Fibroblast of gingiva (primary cell): ENCODE results near the gene AAGAB.

Source experiments
- DNase-seq: peaks from one replicate; pipeline ENCODE4 v3.0.0-alpha.2; 2011; ENCODE audit warnings: low read depth

Gene AAGAB

DNA sequence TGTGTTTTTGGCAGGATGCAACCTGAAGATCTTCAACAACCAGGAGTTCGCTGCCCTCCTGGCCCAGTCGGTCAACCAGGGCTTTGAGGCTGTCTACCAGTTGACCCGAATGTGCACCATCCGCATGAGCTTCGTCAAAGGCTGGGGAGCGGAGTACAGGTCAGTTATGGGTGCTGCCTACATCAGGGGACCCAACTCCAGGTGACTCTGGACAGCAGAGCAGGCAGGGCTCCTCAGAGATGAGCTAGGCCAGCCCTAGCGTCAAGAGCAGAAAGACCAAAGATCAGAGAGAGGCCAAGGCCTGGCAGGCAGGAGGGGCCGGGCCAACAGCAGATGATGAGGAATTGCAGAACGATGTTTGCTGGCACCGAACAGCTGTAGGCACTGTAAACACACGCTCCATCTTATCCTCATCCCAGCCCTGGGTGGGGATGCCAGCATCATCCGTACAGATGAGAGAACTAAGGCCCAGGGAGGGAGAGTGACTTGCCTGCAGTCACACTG is 67.1 kb downstream of the AAGAB start:
- DNase-seq, result peak; percentile 61

DNA sequence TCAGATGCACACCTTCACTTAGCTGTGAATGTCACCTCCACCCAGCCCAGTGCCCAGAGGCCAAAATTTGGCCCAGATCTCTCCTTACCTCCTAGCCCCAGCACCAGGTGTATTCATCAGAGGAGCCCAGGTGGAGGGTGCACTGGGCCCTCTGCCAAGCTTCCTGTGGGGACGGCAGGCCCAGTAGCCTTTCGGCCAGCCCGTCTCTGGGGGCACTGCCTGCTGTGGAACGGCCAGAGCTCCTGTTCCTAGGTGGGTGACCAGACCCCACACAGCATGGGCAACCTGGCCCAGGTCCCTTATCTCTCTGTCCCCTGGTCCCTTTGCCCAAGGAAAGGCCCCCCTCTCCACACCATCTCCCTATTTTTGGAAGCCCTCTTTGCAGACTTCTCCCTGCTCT is 67.8 kb downstream of the AAGAB start:
- no peak for DNase-seq

DNA sequence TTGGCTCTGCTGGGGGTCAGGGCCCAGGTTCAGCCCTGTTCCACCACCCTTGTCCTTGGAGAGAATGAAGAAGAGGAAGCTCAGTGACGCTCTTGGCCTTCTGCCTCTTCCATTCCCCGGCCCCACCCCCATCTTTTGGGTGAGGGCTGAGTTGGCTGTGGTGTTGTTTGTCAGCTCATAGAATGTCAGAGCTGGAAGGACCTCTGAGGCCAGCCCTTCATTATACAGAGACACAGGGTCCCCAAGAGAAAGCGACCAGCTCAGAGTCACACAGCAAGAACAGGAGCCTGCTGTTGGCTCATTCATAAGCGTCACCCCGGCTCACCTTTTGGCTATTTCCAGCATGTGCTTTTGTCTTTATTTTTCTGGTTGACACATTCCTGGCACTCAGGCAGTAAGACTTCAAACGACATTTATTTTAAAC is 68.2 kb downstream of the AAGAB start:
- DNase-seq, result no peak

- peak; percentile 29 for DNase-seq
These were observed 68.7 kb downstream of the AAGAB start for GRCh38 chr15:67185621-67186225.

GRCh38 chr15:67185051-67185450 is 69.4 kb downstream of the AAGAB start:
- DNase-seq, result no peak

DNA sequence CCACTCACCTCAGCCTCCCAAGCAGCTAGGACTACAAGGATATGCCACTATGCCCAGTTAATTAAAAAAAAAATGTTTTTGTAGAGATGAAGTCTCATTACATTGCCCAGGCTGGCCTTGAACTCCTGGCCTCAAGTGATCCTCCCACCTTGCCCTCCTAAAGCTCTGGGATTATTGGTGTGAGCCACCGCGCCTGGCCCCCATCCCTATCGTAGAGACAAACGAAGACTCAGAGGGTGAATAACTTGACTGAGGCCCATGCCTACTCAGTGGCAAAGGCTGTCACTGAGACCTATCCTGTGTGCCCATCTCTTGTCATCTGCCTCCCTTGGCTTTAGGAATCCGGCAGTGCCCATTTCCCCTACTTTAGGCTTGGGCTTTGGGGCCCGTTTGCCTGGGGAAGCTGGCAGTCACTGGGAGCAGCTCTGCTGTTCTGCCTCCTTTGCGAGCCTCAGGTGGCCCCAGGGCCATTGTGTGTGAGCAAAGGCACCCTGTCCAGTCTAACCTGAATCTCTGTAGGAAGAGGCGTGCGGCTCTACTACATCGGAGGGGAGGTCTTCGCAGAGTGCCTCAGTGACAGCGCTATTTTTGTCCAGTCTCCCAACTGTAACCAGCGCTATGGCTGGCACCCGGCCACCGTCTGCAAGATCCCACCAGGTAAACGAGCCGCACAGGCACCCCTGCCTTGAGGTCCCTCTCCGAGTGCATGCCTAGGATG is 70.1 kb downstream of the AAGAB start:
- no peak for DNase-seq

GRCh38 chr15:67183443-67184169 is 70.9 kb downstream of the AAGAB start:
- DNase-seq, result peak; percentile 89

GRCh38 chr15:67181221-67181639 is 73.2 kb downstream of the AAGAB start:
- DNase-seq, result no peak

DNA sequence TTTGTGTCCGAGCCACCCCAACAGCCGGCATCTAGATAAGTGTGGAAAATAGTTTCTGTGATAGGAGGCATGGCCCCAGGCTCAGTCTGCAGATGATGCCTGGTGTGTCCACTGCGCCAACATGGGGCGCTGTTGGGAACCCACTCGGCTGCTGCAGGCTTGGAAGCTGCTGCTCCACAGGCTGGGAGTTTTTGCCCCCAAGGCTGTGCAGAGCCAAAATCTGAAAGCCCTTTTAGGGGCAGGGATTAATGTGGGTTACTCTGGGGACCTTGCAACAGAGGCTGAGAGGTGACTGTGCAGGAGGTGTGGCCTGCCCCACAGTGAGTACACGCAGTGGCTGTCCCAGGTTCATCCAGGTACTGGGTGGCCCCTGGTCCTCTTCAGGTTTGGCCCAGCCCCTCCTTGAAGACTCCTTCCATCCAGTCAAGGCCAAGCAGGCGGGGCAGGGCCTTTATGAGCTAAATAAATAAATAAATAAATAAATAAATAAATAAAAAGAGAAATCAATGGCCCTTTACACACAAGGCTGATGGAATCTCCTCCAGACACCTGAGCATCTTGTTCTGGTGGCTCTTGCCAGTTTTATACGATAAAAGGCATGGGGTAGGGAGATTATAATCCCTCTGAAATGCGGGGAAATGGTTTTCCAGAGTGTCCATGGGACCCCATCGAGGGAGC is 73.8 kb downstream of the AAGAB start:
- no peak for DNase-seq

- DNase-seq, result no peak
These were observed 74.4 kb downstream of the AAGAB start for GRCh38 chr15:67180035-67180434.

DNA sequence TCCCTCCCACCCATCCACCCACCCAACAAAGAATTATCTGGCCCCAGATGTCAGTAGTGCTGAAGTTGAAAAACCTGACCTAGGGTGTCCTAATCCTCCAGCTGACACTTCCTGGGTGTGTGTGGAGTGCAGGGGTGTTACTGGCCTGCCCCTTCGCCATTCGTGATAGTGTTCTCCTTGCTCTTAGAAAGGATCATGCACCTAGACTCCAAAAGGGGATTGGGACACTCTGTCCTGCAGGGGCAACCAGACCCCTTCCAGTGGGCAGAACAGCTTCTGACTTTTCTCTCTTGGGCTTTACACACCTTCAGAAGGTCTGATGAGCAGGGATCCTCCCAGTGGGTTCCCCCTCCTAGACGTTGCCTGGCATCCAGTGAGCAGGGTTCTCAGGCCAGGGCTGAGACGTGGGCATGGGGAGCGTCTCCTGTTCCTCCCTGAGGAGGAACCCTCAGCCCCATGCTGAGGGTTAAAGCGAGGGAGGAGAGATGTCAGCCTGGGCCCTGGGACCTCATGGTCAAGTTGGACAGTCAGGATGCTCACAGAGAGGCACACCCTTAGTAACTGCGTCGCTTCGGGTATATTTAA is 75.0 kb downstream of the AAGAB start:
- DNase-seq, result no peak

DNA sequence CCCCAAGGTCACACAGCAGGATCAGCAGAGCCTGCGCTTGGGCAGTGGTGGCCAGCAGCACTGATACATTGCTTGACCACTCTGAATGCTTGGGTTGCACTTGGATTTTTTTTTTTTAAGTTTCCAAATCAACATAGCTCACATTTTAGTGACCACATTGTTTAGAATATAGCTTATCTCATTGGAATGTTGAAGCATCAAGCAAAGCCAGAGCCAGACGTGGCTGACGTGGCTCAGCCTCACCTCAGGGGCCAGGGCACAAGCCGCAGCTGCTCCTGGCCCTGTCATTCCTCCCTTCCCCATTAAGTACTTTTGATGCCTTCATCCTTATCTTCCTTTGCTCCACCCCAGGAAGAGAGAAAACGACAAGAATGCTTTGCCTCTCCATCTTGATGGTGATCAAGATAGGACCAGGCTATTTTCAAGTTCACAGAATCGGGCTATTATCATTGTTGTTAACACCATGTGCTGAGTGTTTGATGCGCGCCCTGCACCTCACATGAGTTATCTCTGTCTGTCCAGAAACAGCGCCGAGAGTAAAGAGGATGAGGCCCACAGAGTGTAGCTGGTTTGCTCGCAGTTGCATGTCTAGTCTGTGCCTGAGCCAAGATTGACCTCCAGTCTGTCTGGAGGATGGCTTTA is 75.8 kb downstream of the AAGAB start:
- DNase-seq, result peak; percentile 85

DNA sequence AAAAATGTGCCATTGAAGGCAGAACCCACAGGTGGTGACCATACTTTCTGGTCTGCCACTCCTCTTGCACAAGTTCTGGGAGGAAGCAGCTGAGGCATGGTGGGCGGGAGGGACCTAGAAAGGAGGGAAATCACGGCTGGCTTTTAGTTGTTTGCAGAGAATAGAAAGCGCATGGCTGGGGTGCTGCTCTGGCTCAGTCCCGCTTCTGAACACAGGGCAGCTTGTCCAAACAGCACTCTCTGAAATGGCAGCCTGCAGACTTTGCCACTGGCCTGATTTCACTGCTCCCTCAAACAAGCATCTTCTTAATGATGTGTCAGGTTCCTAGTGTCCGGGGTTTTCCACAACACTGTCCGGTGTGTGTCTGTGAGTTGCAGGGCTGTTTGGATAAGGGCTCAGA is 76.7 kb downstream of the AAGAB start:
- peak; percentile 43 for DNase-seq

DNA sequence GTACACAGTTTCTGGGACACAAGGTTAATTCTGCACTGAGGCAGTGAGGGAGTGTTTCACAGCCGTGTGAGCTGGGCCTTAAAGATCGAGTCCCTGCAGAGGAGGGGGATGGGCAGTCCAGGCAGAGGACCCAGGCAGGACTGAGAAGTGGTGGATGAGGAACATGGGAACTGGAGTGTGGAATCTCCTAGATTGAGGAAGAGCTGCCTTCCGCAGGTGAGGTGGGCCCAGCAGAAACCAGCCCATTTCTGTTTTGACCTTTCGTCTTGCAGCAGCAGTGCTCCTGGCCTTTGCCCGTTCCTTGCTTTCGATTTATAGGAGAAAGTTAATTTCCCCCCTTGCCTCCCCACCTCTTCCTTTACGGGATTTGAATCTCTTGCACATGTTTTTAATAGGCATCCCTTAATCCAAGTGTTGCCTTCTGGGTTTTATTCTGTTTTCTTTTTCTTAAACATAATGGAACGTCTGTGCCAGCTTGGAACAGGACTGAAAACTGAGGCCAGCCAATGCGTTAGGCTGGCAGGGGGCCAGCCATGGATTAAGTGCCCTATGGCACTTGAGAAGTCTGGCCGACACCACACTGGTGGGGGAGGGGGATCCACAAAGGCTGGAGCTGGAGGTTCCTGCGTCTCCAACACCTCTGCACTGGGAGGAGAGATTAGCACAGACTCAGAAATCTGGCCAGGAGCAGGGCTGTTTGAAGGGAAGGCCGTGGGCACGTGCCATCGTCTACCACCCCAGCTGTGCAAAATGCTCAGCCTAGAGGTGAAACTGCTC is 78.1 kb downstream of the AAGAB start:
- peak; percentile 20 for DNase-seq

GRCh38 chr15:67175643-67176071 is 78.8 kb downstream of the AAGAB start:
- DNase-seq, result peak; percentile 85

- DNase-seq, result no peak
These were observed 79.4 kb downstream of the AAGAB start for GRCh38 chr15:67174864-67175573.

- DNase-seq, result no peak
These were observed 80.0 kb downstream of the AAGAB start for GRCh38 chr15:67174446-67174845.

GRCh38 chr15:67173786-67174185 is 80.7 kb downstream of the AAGAB start:
- DNase-seq, result no peak

DNA sequence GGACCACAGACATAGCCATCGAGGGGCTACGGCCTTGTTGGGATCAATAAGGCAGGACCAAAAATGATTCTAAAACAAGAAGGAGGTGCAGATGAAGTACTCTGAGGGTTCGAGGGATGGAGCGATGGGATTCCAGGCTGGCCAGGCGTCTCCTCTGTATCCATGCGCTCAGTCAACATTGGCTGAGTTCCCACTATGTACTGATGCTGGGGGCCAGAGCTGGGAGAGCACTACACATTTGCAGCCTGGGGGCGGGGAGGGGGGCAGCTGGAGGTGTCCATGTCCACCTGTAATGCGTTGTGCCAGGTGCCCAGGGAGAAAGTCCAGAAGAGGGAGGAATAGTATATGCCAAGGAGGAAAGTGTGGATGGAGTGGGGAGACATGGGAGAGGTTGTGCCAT is 81.5 kb downstream of the AAGAB start:
- DNase-seq, result no peak

- DNase-seq, result no peak
These were observed 82.3 kb downstream of the AAGAB start for GRCh38 chr15:67172172-67172571.
